ENCODE data around the gene HABP2. TPM values are rescaled to one million over a fixed set of nuclear protein-coding genes. Genes with fewer than 3 reads are reported as not detected.

HABP2 gene
- total RNA-seq, 1 experiment from 2014 or later: not detected

- H2BK12ac ChIP-seq (ENCODE audit: insufficient read length, low read depth, low read length): no peak overlapping the region
- H3K27ac ChIP-seq (ENCODE audit: insufficient read length, low read depth, low read length): no peak overlapping the region
- DNase-seq: no peak
- Mint-ChIP-seq H3K27ac (no peak overlapping the region), H3K9me3 (no peaks in the 10 kb centered on the region), H3K27me3 (ENCODE audit: low read depth) (peaks cover 94% of the 10 kb centered on the region), H3K4me1 (peaks cover 0 to 8% of the 10 kb centered on the region in 2 experiments; a peak in 2 of 4 replicates), H3K4me3 (no peak overlapping the region), H3K36me3 (ENCODE audit: insufficient read depth in 1 of 3, low read depth in 3 of 3) (no peaks in the 10 kb centered on the region)
- no peaks in the 10 kb centered on the region for H3K79me1 ChIP-seq (ENCODE audit: insufficient read depth, low read depth, low read length, poor library complexity, severe bottlenecking)
- H3T11ph ChIP-seq (ENCODE audit: low read length): no peak overlapping the region
- no peak overlapping the region for H2BK5ac ChIP-seq (ENCODE audit: insufficient read length, low read length)
- no CpG with 5 or more reads among the region's 6 CpGs for WGBS (ENCODE audit: extremely low coverage, insufficient read length, low lambda C conversion rate)
- no peak overlapping the region for H2BK15ac ChIP-seq (ENCODE audit: low read depth, low read length)
- H3K4me1 ChIP-seq (ENCODE audit: insufficient read depth, low read length): no peaks in the 10 kb centered on the region
- H4K8ac ChIP-seq (replicated peaks; ENCODE audit: insufficient read length, low read depth, low read length): no peak overlapping the region
- no peak overlapping the region for H4K5ac ChIP-seq (ENCODE audit: insufficient read length, low read depth, low read length)
- H2AFZ ChIP-seq (ENCODE audit: low read length): no peak overlapping the region
- H3K56ac ChIP-seq (ENCODE audit: insufficient read length, low read depth, low read length): no peak overlapping the region
- no peaks in the 10 kb centered on the region for H3K27me3 ChIP-seq (ENCODE audit: insufficient read depth, low read length)
- H2AK5ac ChIP-seq (ENCODE audit: insufficient read length, low read length): no peak overlapping the region
- no peak overlapping the region for H3K4ac ChIP-seq (ENCODE audit: low read depth, low read length)
- no peaks in the 10 kb centered on the region for H3K79me2 ChIP-seq (ENCODE audit: insufficient read depth, low read length)
- H3K4me2 ChIP-seq (ENCODE audit: insufficient read depth, insufficient read length, low read length): no peak overlapping the region
- H3K18ac ChIP-seq (ENCODE audit: insufficient read length, low read depth, low read length): no peak overlapping the region
- H3K9me3 ChIP-seq (ENCODE audit: control insufficient read depth, low read depth, low read length): no peaks in the 10 kb centered on the region
- H4K91ac ChIP-seq (ENCODE audit: insufficient read length, low read depth, low read length): no peak overlapping the region
- no peak overlapping the region for H3K9ac ChIP-seq (ENCODE audit: extremely low read depth, insufficient read length, low read length)
- no peak overlapping the region for H3K14ac ChIP-seq (ENCODE audit: insufficient read depth, low read length)
- H2BK120ac ChIP-seq (ENCODE audit: low read depth, low read length, poor library complexity, severe bottlenecking): no peak overlapping the region
- H2BK20ac ChIP-seq (ENCODE audit: low read depth, low read length, poor library complexity, severe bottlenecking): no peak overlapping the region
- H4K20me1 ChIP-seq (ENCODE audit: control insufficient read depth, insufficient read depth, insufficient read length): no peaks in the 10 kb centered on the region
- no peaks in the 10 kb centered on the region for H3K23me2 ChIP-seq (ENCODE audit: insufficient read length, low read depth, low read length, poor library complexity, severe bottlenecking)
- no peak overlapping the region for H3K23ac ChIP-seq (ENCODE audit: insufficient read length, low read depth, low read length)
- TF ChIP-seq, protein P1, sequence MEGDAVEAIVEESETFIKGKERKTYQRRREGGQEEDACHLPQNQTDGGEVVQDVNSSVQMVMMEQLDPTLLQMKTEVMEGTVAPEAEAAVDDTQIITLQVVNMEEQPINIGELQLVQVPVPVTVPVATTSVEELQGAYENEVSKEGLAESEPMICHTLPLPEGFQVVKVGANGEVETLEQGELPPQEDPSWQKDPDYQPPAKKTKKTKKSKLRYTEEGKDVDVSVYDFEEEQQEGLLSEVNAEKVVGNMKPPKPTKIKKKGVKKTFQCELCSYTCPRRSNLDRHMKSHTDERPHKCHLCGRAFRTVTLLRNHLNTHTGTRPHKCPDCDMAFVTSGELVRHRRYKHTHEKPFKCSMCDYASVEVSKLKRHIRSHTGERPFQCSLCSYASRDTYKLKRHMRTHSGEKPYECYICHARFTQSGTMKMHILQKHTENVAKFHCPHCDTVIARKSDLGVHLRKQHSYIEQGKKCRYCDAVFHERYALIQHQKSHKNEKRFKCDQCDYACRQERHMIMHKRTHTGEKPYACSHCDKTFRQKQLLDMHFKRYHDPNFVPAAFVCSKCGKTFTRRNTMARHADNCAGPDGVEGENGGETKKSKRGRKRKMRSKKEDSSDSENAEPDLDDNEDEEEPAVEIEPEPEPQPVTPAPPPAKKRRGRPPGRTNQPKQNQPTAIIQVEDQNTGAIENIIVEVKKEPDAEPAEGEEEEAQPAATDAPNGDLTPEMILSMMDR (conservative IDR thresholded peaks at IDR 0.05): no peak
Measured at GRCh38 chr10:113533801-113534200, 19.1 kb upstream of the HABP2 start.
